Ishikawa (cell line): ENCODE measurements around the gene PANX2.

Experiments used
- CEBPB ChIP-seq: IDR thresholded peaks from 2 replicates; pipeline ENCODE4 v1.6.1; 2012
- CREB1 ChIP-seq: IDR thresholded peaks from 2 replicates; pipeline ENCODE4 v1.6.1; 2012; ENCODE audit warnings: low read depth
- EGR1 ChIP-seq: IDR thresholded peaks from 2 replicates; pipeline ENCODE4 v1.6.1; 2012
- EP300 ChIP-seq: IDR thresholded peaks from 2 replicates; pipeline ENCODE4 v1.6.1; 2012; ENCODE audit warnings: borderline replicate concordance
- FOXM1 ChIP-seq: IDR thresholded peaks from 2 replicates; pipeline ENCODE4 v1.6.1; 2012; ENCODE audit warnings: low read depth, borderline replicate concordance
- MAX ChIP-seq: IDR thresholded peaks from 2 replicates; pipeline ENCODE4 v1.6.1; 2012
- NFIC ChIP-seq: IDR thresholded peaks from 2 replicates; pipeline ENCODE4 v1.6.1; 2012
- RAD21 ChIP-seq: IDR thresholded peaks from 2 replicates; pipeline ENCODE4 v1.6.1; 2012; ENCODE audit warnings: low read depth
- TAF1 ChIP-seq: IDR thresholded peaks from 2 replicates; pipeline ENCODE4 v1.6.1; 2012; ENCODE audit warnings: low read depth, mild to moderate bottlenecking
- TCF12 ChIP-seq: IDR thresholded peaks from 2 replicates; pipeline ENCODE4 v1.6.1; 2012; ENCODE audit warnings: low read depth
- TEAD4 ChIP-seq: IDR thresholded peaks from 2 replicates; pipeline ENCODE4 v1.6.1; 2012
- YY1 ChIP-seq: IDR thresholded peaks from 2 replicates; pipeline ENCODE4 v1.6.1; 2012; ENCODE audit warnings: low read depth
- ZBTB7A ChIP-seq: IDR thresholded peaks from 2 replicates; pipeline ENCODE4 v1.6.1; 2012; ENCODE audit warnings: low read depth
- TF ChIP-seq, protein P1 (sequence below): IDR thresholded peaks from 2 replicates; pipeline ENCODE4 v1.6.1; 2012
- TF ChIP-seq, protein P2 (sequence below): IDR thresholded peaks from 2 replicates; pipeline ENCODE4 v1.6.1; 2012; ENCODE audit warnings: low read depth, mild to moderate bottlenecking

PANX2 gene

DNA sequence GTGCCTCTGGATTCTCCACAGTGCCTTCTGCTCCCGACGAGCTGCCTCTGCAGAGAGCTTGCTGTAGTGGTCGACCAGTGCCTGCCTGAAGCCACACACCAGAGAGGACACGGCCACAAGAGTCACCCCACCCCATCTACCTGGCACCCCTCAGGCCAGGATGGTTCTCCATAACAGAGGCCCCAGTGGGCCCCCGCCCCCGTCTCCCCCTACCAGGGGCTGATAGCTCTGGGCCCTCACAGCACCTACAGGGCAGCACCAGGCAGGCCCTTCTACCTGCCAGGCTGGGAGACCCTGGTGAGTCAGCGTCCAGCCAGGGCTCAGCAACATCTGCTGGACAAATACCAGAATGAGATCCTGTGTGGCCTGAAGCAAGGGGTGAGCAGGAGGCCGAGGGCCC is 52.0 kb downstream of the PANX2 start:
- no peak for TF ChIP-seq NFIC
- no peak for TF ChIP-seq FOXM1
- no peak for TF ChIP-seq RAD21
- TF ChIP-seq YY1: no peak
- TF ChIP-seq EP300: no peak
- TF ChIP-seq TAF1: no peak
- TF ChIP-seq, protein P1, sequence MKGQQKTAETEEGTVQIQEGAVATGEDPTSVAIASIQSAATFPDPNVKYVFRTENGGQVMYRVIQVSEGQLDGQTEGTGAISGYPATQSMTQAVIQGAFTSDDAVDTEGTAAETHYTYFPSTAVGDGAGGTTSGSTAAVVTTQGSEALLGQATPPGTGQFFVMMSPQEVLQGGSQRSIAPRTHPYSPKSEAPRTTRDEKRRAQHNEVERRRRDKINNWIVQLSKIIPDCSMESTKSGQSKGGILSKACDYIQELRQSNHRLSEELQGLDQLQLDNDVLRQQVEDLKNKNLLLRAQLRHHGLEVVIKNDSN: no peak
- TF ChIP-seq TCF12: no peak
- TF ChIP-seq TEAD4: no peak
- no peak for TF ChIP-seq CEBPB
- TF ChIP-seq EGR1: no peak
- TF ChIP-seq, protein P2, sequence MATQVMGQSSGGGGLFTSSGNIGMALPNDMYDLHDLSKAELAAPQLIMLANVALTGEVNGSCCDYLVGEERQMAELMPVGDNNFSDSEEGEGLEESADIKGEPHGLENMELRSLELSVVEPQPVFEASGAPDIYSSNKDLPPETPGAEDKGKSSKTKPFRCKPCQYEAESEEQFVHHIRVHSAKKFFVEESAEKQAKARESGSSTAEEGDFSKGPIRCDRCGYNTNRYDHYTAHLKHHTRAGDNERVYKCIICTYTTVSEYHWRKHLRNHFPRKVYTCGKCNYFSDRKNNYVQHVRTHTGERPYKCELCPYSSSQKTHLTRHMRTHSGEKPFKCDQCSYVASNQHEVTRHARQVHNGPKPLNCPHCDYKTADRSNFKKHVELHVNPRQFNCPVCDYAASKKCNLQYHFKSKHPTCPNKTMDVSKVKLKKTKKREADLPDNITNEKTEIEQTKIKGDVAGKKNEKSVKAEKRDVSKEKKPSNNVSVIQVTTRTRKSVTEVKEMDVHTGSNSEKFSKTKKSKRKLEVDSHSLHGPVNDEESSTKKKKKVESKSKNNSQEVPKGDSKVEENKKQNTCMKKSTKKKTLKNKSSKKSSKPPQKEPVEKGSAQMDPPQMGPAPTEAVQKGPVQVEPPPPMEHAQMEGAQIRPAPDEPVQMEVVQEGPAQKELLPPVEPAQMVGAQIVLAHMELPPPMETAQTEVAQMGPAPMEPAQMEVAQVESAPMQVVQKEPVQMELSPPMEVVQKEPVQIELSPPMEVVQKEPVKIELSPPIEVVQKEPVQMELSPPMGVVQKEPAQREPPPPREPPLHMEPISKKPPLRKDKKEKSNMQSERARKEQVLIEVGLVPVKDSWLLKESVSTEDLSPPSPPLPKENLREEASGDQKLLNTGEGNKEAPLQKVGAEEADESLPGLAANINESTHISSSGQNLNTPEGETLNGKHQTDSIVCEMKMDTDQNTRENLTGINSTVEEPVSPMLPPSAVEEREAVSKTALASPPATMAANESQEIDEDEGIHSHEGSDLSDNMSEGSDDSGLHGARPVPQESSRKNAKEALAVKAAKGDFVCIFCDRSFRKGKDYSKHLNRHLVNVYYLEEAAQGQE: no peak
- no peak for TF ChIP-seq MAX
- TF ChIP-seq CREB1: no peak

DNA sequence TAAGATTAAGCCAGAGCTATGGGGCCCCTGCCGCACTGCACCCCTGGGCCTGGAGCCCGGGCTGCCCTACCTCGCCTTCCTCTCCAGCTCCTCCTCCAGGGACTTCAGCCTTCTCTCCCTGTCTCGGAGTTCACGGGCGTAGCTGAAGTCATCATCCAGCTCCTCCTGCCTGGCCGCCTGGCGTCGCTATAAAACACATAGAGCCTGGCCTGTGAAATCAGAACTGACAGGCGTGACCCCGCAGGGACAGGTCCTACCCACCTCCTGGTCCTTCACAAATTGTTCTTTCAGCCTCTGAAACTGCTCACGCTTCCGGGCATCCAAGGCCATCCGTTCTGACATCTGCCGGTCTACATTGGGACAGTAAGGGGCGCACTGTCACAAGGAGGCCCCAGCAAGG is 53.5 kb downstream of the PANX2 start:
- TF ChIP-seq ZBTB7A: no peak
- TF ChIP-seq CREB1: no peak
- no peak for TF ChIP-seq TCF12
- no peak for TF ChIP-seq TAF1
- no peak for TF ChIP-seq CEBPB
- no peak for TF ChIP-seq RAD21
- TF ChIP-seq FOXM1: no peak
- TF ChIP-seq YY1: no peak

DNA sequence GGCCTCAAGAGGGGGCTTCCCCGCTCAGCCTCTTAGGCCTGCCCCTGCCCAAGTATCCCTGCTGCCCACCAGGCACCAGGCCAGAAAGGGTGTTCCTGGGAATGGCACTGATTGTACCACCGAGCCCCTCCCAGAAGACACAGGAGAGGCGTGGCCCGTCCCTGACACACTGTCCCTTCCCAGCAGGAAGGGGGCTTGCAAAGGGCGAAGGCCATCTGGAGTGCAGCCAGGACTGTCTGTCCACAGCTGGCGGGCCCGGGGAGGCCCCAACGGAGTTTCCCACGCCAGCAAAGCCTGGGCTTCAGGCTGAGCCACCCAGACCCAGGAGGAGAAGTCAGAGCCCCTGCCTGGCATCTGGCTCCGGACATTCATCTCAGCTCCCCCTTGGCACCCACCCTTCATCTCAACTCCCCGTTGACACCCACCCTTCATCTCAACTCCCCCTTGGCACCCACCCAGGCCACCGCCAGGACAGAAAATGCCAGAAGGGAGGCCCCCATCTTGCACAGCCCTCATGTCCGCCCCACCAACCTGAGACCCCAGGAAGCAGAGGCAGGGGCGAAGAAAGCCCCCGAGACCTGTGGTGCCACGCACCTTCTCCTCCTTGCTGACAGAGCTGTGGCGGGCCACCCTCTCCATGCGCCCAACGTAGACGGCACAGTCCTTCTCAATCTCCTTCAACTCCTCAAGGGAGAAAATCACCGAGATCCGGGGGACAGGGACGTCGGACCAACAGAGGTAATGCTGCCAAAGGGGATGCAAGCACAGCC is 54.9 kb downstream of the PANX2 start:
- TF ChIP-seq ZBTB7A: no peak; the same call in 1 of the 2 replicates
- TF ChIP-seq YY1: no peak
- no peak for TF ChIP-seq CREB1
- no peak for TF ChIP-seq CEBPB
- TF ChIP-seq MAX: no peak
- TF ChIP-seq TAF1: no peak
- TF ChIP-seq, protein P1: no peak
- no peak for TF ChIP-seq EP300
- no peak for TF ChIP-seq TCF12
- no peak for TF ChIP-seq TEAD4
- no peak for TF ChIP-seq NFIC
- no peak for TF ChIP-seq RAD21
- TF ChIP-seq, protein P2: no peak
- no peak for TF ChIP-seq EGR1
- no peak for TF ChIP-seq FOXM1

- TF ChIP-seq CREB1: no peak
- TF ChIP-seq TCF12: no peak
- no peak for TF ChIP-seq NFIC
- no peak for TF ChIP-seq EGR1
Measured at GRCh38 chr22:50226063-50226874, 55.7 kb downstream of the PANX2 start.

DNA sequence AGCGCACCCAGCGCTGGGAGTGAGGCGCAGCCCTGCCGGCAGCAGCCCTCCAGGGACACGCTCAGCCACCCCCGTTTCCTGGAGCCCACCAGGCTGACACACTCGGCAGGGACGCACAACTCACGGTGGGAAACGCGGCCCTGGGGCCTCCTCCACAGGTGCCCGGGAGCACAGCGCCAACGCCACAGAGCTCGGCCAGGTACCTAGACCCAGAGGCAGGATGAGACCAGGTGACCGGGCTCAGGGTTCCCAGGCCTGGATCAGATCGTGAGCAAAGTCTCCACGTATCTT is 56.3 kb downstream of the PANX2 start:
- TF ChIP-seq EP300: no peak
- TF ChIP-seq ZBTB7A: no peak
- no peak for TF ChIP-seq TEAD4
- TF ChIP-seq, protein P1: no peak
- no peak for TF ChIP-seq MAX
- no peak for TF ChIP-seq YY1
- TF ChIP-seq EGR1: no peak
